HL-60 (cell line): ENCODE measurements around the gene ARHGAP24.

ENCODE experiments used
- DNase-seq, 2 experiments: peaks; one replicate each; pipeline ENCODE4 v3.0.0-alpha.2; 2010 to 2020; ENCODE audit warnings: low read depth in 1 of 2, low spot score in 1 of 2
- H3K27ac ChIP-seq: fragments of 250-450 bp; sonication (Bioruptor Pico); replicated peaks from 2 replicates; pipeline ENCODE4 v1.5.1; 2020; ENCODE audit warnings: mild to moderate bottlenecking, moderate library complexity
- H3K27me3 ChIP-seq: fragments of 250-450 bp; sonication (Bioruptor Pico); 2 replicates; pipeline ENCODE4 v1.5.1; 2021; ENCODE audit warnings: mild to moderate bottlenecking, moderate library complexity; ENCODE audit not compliant: insufficient read depth, poor library complexity, severe bottlenecking
- H3K4me3 ChIP-seq: replicated peaks from 2 replicates; pipeline ENCODE4 v1.5.1; 2011; ENCODE audit warnings: mild to moderate bottlenecking, control low read depth, low read length; ENCODE audit not compliant: insufficient read depth
- GABPA ChIP-seq: IDR thresholded peaks from 2 replicates; pipeline ENCODE4 v1.6.1; 2012; ENCODE audit warnings: low read depth
- POLR2AphosphoS5 ChIP-seq: IDR thresholded peaks from 2 replicates; pipeline ENCODE4 v1.6.1; 2012; ENCODE audit warnings: low read depth
- SPI1 ChIP-seq: IDR thresholded peaks from 2 replicates; pipeline ENCODE4 v1.6.1; 2012; ENCODE audit warnings: low read depth, mild to moderate bottlenecking, borderline replicate concordance
- TF ChIP-seq, protein P1 (sequence below): IDR thresholded peaks from 2 replicates; pipeline ENCODE4 v1.6.1; 2012; ENCODE audit warnings: low read depth; ENCODE audit not compliant: insufficient replicate concordance
- TF ChIP-seq, protein P2 (sequence below): IDR thresholded peaks from one replicate; pipeline ENCODE4 v1.5.1; 2011; ENCODE audit warnings: low read length, control low read depth, inconsistent platforms; ENCODE audit not compliant: insufficient read depth

The ARHGAP24 gene

DNA sequence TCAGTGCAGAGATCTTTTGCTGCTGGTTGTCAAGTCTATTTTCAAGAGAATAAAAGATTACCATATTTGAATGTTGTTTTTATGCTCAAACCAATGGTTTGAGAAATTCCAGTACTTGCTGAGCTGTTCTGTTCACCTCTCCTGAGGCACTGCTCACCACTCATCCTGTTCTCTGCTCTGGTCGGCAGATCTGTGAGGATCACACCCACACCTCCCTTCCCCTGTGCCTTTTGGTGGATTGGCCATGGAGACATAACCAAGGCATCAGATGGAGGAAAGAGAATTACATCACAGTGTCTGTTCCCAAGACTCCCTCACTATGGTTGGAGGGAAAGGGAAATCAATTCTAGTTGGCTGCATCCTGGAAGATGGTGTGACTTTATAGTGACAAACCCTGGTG is 391.6 kb downstream of the ARHGAP24 start:
- Histone ChIP-seq H3K27me3 (no peaks in the 10 kb centered on the region), H3K4me3 (no peak overlapping the region), H3K27ac (no peak overlapping the region)
- TF ChIP-seq POLR2AphosphoS5 (no peak), SPI1 (no peak), GABPA (no peak)
- TF ChIP-seq, protein P1, sequence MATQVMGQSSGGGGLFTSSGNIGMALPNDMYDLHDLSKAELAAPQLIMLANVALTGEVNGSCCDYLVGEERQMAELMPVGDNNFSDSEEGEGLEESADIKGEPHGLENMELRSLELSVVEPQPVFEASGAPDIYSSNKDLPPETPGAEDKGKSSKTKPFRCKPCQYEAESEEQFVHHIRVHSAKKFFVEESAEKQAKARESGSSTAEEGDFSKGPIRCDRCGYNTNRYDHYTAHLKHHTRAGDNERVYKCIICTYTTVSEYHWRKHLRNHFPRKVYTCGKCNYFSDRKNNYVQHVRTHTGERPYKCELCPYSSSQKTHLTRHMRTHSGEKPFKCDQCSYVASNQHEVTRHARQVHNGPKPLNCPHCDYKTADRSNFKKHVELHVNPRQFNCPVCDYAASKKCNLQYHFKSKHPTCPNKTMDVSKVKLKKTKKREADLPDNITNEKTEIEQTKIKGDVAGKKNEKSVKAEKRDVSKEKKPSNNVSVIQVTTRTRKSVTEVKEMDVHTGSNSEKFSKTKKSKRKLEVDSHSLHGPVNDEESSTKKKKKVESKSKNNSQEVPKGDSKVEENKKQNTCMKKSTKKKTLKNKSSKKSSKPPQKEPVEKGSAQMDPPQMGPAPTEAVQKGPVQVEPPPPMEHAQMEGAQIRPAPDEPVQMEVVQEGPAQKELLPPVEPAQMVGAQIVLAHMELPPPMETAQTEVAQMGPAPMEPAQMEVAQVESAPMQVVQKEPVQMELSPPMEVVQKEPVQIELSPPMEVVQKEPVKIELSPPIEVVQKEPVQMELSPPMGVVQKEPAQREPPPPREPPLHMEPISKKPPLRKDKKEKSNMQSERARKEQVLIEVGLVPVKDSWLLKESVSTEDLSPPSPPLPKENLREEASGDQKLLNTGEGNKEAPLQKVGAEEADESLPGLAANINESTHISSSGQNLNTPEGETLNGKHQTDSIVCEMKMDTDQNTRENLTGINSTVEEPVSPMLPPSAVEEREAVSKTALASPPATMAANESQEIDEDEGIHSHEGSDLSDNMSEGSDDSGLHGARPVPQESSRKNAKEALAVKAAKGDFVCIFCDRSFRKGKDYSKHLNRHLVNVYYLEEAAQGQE: no peak
- TF ChIP-seq, protein P2, sequence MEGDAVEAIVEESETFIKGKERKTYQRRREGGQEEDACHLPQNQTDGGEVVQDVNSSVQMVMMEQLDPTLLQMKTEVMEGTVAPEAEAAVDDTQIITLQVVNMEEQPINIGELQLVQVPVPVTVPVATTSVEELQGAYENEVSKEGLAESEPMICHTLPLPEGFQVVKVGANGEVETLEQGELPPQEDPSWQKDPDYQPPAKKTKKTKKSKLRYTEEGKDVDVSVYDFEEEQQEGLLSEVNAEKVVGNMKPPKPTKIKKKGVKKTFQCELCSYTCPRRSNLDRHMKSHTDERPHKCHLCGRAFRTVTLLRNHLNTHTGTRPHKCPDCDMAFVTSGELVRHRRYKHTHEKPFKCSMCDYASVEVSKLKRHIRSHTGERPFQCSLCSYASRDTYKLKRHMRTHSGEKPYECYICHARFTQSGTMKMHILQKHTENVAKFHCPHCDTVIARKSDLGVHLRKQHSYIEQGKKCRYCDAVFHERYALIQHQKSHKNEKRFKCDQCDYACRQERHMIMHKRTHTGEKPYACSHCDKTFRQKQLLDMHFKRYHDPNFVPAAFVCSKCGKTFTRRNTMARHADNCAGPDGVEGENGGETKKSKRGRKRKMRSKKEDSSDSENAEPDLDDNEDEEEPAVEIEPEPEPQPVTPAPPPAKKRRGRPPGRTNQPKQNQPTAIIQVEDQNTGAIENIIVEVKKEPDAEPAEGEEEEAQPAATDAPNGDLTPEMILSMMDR: no peak
- DNase-seq: no peak

DNA sequence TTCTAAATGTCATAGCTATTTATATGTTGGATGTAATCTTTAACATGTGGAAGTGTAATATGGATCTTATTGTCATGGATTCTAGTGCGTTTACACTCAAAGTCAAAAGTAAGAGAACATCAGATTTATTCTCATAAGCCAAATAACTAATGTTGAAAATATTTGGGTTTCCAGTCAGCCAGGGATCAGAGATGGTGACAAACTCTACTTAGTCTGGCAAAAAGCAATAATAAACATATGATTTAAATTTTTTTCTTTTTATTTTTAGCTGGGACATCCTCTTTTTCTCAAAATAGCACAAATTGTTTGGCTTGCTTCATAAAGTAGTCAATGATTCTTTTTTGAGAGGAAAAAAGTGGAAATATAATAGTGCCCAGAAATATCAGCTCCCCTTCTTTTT is 392.3 kb downstream of the ARHGAP24 start:
- no peaks in the 10 kb centered on the region for H3K27me3 ChIP-seq
- H3K4me3 ChIP-seq: no peak overlapping the region
- DNase-seq: no peak
- no peak overlapping the region for H3K27ac ChIP-seq
- TF ChIP-seq, protein P2: no peak
- TF ChIP-seq GABPA (no peak), POLR2AphosphoS5 (no peak), SPI1 (no peak)
- TF ChIP-seq, protein P1: no peak

DNA sequence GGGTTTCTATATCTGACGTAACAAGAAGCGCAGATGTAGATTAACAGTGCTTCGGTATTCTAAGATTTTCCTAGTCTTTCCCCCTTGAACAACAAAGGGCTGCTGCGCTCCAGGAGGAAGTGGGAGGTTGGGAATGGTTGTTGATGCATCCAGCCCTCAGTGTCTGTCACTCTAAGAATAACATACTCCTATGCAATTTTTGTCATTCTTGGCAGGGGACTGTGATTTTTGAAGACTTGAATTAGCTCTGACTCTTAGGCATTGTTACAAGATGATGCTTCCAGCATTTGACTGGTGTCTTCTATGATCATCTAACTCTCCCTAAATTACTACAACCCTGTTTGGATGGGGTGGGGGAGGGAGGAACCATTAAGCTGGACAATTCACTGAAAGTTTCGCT is 394.2 kb downstream of the ARHGAP24 start:
- Histone ChIP-seq H3K4me3 (no peak overlapping the region), H3K27ac (no peak overlapping the region), H3K27me3 (no peaks in the 10 kb centered on the region)
- TF ChIP-seq GABPA (no peak), POLR2AphosphoS5 (no peak), SPI1 (no peak)
- TF ChIP-seq, protein P2: no peak
- TF ChIP-seq, protein P1: no peak
- DNase-seq: no peak
